Activated CD4-positive, alpha-beta T cell treated with anti-CD3 and anti-CD28 coated beads, Interleukin-10, Interleukin-2, amounts not matched to agents 100 ng/mL and 50 ng/mL, durations not matched to agents 16 hours and 8 hours (primary cell): ENCODE measurements around the gene PPFIBP2.
A peak's percentile ranks its signal among the peaks of the same experiment; 100 is the strongest.

ENCODE experiments used
- DNase-seq: peaks from one replicate; pipeline ENCODE4 v3.0.0-alpha.2; 2020

Gene PPFIBP2

DNA sequence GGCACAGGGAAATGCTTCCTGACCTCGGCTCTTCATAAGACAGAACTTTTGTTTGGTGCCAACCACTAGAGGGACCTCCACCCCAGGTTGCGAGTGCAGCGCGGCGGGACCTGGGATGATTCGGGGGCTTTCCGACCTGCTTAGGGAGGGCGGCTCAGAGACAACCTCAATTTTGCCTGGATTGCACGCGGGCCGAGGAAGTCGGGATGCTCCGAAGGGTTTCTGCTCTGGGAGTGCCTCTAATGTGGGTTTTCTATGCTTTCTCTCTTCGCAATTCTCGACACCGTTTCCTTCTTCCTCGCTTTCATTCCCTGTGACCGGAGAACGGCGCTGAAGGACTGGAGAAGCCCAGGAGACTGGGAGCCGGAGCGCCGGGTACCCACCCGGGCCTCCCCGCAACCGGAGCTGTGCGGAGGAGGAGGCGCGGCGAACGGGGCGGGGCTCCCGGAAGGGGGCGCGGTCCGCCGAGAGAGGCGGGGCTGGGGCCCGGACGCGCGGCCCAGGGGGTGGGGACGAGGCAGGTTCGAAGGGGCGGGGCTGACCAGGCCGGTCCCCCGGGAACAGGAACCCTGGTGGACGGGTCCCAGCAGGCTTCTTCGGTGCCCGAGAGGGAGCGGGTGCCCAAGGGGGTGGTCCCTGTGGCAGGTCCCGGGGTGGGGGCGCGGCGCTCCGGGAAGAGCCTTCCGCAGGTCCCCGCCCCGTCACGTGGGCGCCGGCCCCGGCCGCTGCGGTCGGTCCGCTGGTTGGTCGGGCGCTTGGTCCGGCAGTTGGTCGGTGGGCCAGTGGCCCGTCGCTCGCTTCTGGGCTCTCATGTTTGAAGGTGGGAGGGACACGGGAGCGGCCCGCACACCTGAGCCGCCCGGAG is at the start of gene PPFIBP2:
Gene PPFIBP2, plus strand, starts transcription at position 766 of the 865 bp plus-strand sequence. CDS start 35,477 bp downstream, outside the sequence.
- peak; percentile 83 for DNase-seq

DNA sequence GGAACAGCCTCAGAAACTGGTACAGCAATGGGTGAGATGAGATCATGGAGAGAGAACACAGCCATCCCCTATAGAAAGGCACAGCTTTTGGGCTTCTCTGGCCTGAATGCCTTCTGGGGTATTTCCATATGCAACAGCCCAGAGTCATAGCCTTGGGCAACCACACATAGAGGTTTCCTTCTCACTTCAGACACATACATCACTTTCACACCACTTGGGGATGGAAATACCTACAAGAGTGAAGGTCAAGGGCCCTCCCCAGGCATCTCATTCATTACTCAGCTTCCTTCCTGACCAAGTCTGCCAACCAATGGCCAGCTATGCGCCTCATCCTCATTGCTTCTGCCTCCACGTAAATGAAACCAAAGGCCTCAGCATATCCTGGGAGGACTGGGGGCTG is 46.1 kb upstream of the PPFIBP2 start:
- DNase-seq, result peak; percentile 13

DNA sequence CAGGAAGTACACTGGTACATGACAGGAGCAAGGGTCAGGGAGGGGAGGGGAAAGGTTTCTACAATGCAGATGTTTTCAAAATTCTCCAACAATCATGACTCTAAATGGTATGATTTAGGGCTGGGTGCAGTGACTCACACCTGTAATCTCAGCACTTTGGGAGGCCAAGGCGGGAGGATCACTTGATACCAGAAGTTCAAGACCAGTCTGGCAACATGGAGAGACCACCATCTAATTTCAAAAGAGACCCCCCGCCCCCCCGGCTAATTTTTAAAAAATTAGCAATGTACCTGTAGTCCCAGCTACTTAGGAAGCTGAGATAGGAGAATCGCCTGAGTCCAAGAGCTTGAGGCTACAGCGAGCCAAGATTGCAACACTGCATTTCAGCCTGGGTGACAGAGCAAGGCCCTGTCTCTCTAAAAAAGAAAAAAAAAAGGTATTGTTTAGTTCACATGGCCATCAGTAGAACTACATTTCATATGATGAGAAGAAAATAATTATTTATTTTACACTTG is 44.4 kb upstream of the PPFIBP2 start:
- no peak for DNase-seq

DNA sequence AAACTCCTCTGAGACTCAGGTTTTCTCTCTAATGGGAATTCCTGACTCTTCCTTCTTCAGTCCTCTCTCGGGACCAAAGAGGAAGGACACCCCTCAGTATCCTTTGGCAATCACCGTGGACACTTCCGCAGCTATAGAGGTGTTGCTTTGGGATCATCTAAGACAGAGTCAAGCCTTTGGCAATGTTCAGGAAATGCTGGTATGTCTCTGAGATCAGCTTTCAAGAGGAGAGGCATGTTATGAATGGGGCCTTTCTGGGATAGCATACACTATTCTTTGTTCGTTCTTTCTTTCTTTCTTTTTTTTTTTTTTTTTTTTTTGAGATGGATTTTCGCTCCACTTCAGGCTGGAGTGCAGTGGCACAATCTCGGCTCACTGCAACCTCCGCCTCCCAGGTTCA is 42.7 kb upstream of the PPFIBP2 start:
- DNase-seq, result no peak

GRCh38 chr11:7473717-7474116 is 40.1 kb upstream of the PPFIBP2 start:
- DNase-seq, result no peak

GRCh38 chr11:7480113-7480512 is 33.7 kb upstream of the PPFIBP2 start:
- no peak for DNase-seq

DNA sequence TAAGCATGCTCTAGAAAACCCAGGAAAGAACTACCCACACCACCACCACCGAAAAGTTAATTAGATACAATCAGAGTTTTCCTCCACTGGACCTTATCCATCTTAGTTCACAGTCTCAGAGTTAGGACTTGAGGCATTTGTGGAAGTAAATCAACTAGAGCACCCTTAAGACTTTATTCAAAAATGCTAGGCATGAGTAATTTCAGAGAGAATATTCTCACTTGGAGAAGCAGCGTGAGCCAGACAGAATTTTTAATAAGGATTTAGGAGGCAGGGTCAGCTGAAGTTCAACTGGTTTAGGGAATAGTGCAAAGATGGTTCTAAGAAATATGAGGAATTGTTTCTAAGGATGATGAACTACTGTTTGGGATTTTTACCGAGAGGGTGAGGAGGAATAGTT is 29.7 kb upstream of the PPFIBP2 start:
- DNase-seq, result no peak

GRCh38 chr11:7484645-7485044 is 29.2 kb upstream of the PPFIBP2 start:
- no peak for DNase-seq

- no peak for DNase-seq
Measured at GRCh38 chr11:7485186-7486097, 28.4 kb upstream of the PPFIBP2 start, which contains the start of gene OLFML1. Gene OLFML1 (plus strand): TSS chr11:7485506. CDS start chr11:7485876, 370 bp downstream.

DNA sequence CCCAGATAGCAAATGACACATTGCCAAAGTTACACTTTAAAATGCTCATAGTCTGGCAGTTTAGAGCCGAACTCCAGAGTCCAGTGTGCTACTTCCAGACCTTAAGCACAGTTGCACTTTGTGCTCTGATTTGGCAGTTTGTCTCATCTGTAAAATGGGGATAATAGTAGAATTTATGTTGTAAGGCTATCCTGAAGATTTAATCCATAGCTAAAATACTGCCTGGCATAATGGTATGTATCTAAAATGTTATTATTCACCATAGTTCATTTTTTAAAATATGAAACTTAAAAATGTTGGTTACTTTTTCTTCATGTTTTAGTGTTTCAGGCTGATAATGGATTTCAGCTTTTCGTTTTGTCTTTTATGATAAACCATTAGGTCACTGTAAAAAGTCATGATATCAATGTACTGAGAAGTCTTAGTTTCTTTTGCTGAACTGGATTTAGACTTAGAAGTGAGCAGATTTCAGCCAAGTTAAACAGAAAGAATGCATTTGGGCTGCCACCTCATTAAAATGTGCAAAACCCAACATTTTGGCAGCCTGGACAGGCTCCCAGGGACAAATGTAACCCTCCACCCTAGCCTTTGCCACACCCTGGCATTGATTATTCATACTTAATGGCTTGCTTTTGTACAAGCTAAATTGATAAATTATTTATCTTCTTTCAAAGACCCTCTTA is 27.6 kb upstream of the PPFIBP2 start:
- DNase-seq, result no peak

DNA sequence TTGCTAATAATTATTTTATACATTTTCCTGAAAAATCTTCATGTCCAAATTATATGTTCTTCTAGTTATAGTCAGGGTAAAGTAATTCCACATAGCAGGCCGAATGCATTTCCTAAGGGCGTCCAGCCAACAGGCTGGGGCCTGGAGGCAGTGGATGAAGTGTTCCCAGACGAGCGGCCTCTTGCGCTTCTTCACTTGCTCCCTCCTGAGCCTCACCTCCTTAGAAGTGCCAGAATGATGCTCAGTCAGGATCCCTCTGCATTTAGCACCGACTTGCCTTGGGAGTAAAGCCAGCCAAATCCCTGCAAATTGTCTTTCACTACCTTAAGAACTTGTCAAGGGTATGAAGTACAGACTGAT is 27.0 kb upstream of the PPFIBP2 start:
- DNase-seq, result no peak

GRCh38 chr11:7487360-7487759 is 26.4 kb upstream of the PPFIBP2 start:
- no peak for DNase-seq

GRCh38 chr11:7488681-7489080 is 25.1 kb upstream of the PPFIBP2 start:
- DNase-seq, result no peak

DNA sequence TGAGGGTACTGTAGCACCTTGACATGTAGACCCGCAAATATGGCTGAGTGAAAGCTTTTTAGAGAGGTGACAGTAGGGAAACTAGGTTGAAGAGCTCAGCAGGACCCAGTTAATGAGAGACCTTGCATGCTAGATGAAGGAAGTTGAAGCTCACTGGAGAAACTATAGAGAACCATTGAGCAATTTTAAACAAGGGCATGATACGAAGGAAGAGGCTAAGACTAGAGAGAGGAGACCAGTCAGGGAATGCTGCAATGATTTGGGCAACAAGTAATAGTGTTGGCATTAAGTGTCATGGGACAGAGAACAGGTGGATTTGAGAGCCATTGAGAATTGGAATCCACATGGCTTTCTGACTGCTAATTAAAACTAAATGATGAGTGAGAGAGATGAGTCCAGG is 24.4 kb upstream of the PPFIBP2 start:
- DNase-seq, result no peak

DNA sequence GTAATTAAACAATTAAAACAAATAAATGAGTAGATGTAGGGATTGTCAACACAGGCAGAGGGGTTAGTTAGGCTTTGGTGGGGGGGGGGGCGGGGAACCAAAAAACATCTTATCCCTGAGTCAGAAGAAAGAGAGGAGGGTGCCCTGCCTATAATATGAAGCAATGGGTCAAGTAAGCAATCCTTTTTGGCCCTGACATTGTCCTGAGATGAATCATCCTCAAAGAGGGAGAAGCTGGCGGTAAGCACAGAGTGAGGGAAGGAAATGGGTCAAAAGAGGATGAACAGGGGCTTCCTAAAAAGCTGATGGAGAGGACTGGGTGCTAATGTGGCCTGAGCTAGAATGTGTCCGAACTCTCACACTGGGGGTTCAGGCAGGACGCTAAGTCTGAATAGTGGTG is 23.7 kb upstream of the PPFIBP2 start:
- DNase-seq, result no peak

- no peak for DNase-seq
Measured at GRCh38 chr11:7490535-7490934, 23.3 kb upstream of the PPFIBP2 start.

GRCh38 chr11:7492253-7492652 is 21.5 kb upstream of the PPFIBP2 start:
- no peak for DNase-seq

DNA sequence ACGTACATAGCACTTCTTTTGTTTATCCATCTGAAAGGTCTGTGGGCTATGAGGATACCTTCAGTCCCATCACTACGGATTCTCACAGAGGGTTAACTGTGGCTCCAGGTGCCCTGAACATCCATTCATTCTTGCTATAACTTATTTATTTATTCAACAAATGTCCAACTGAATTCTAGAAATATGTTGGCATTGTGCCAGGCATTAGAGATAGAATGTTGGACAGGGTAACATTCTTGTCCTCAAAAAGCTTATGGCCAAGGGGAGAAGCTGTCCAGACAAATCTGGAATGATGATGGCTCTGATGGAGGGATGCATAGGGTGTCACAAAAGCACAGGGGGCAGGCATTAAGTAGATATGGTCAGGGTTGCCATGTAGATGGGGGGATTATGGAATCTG is 20.1 kb upstream of the PPFIBP2 start:
- no peak for DNase-seq

GRCh38 chr11:7494086-7494745 is 19.6 kb upstream of the PPFIBP2 start:
- no peak for DNase-seq

DNA sequence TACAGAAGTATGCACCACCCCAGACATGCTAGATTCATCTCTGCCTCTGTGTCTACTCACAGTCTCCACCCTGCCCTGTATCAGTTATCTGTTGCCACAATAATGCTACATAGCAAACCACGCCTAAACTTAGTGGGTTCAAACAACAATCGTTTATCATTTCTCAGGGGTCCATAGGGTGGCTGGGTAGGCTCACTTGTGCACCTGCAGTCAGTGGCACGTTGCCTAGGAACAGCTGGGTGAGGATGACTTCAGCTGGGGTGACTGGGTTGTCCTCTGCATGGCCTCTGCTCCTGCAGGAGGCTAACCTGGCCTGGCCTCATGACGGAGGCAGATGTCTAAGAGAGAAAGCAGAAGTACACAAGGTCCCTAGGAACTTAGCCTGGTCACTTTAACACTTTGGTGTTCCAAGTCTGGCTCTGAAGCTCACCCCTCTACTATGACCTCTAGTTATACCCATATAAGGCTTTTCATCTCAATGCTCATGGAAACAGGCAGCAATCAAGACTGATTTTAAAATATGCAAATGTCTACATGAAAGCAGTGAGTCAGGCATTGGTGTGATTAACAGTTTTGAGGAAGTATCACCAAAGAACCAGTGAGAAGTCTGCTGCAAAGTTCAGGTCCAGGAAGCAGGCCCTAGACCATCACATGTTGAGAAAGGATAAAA is 17.8 kb upstream of the PPFIBP2 start:
- DNase-seq, result no peak

GRCh38 chr11:7498193-7498592 is 15.6 kb upstream of the PPFIBP2 start:
- no peak for DNase-seq

DNA sequence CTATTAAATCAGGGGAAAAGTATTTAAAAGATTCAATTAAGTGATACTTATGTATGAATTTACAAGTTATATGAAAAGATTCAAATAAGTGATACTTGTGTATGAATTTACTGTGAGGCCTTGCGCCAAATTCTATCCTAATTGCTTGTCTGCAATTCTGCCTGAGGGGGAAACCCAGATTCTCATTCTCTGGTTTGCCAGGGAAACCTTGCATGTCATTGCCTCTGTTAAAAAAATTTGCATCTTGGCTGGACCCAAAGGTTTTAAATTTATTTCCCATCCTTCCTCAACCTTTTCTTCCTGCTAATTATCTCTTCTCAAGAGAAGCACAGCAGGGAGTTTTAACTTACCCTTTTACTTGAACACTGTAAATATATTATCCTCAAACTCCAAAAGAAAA is 14.7 kb upstream of the PPFIBP2 start:
- DNase-seq, result no peak
